IPS-NIHi7 (cell line): Measurements from ENCODE around the gene LEKR1.
A peak's percentile ranks its signal among the peaks of the same experiment; 100 is the strongest.

Experiments
- DNase-seq: peaks from one replicate; pipeline ENCODE4 v3.0.0; 2012; ENCODE audit warnings: mixed read lengths; ENCODE audit errors: extremely low spot score

LEKR1 gene

GRCh38 chr3:157079676-157080369, 253.7 kb downstream of the LEKR1 start:
- no peak for DNase-seq

GRCh38 chr3:157081626-157082210, 255.6 kb downstream of the LEKR1 start:
- DNase-seq = peak; percentile 93

GRCh38 chr3:157082305-157082982, 256.3 kb downstream of the LEKR1 start:
- no peak for DNase-seq

- DNase-seq = no peak
Measured at GRCh38 chr3:157083824-157084223, 257.7 kb downstream of the LEKR1 start.

- DNase-seq = no peak
Measured at GRCh38 chr3:157086060-157086750, 260.1 kb downstream of the LEKR1 start.

- DNase-seq = no peak
Measured at GRCh38 chr3:157086775-157087174, 260.6 kb downstream of the LEKR1 start.

- DNase-seq = no peak
Measured at GRCh38 chr3:157087373-157087772, 261.2 kb downstream of the LEKR1 start.

GRCh38 chr3:157087780-157088600, 261.8 kb downstream of the LEKR1 start:
- DNase-seq = no peak

GRCh38 chr3:157088601-157089454, 262.7 kb downstream of the LEKR1 start:
- peak; percentile 98 for DNase-seq

GRCh38 chr3:157089455-157090221, 263.5 kb downstream of the LEKR1 start:
- DNase-seq = no peak

- no peak for DNase-seq
Measured at GRCh38 chr3:157091083-157091833, 265.1 kb downstream of the LEKR1 start.

- no peak for DNase-seq
Measured at GRCh38 chr3:157092230-157092629, 266.1 kb downstream of the LEKR1 start.

- DNase-seq = no peak
Measured at GRCh38 chr3:157093096-157093495, 266.9 kb downstream of the LEKR1 start.

GRCh38 chr3:157094301-157094700, 268.1 kb downstream of the LEKR1 start:
- DNase-seq = no peak

GRCh38 chr3:157094751-157095480, 268.8 kb downstream of the LEKR1 start:
- DNase-seq = no peak
